Stimulated activated CD8-positive, alpha-beta memory T cell treated with anti-CD3 and anti-CD28 coated beads, Interleukin-4, amount 100 ng/mL, for 48 hours (primary cell): ENCODE data around the gene SDK1.
"Not testable (repeated sequence)": the region's sequence is repeated elsewhere in the genome, so short reads cannot be mapped to it uniquely, and the experiment has no call there.

Experiments
- DNase-seq: peaks from one replicate; pipeline ENCODE4 v3.0.0-alpha.2; 2020

The SDK1 gene

GRCh38 chr7:4245135-4245865 lies 944.2 kb downstream of the SDK1 start:
- DNase-seq, result no peak

GRCh38 chr7:4245866-4246470 lies 944.9 kb downstream of the SDK1 start:
- DNase-seq, result no peak

GRCh38 chr7:4246536-4246935 lies 945.5 kb downstream of the SDK1 start:
- DNase-seq, result no peak

GRCh38 chr7:4247106-4247876 lies 946.2 kb downstream of the SDK1 start:
- no peak for DNase-seq

- no peak for DNase-seq
Measured at GRCh38 chr7:4248295-4248694, 947.2 kb downstream of the SDK1 start.

GRCh38 chr7:4249241-4249640 lies 948.2 kb downstream of the SDK1 start:
- DNase-seq, result no peak

- DNase-seq, result no peak
Measured at GRCh38 chr7:4255336-4255735, 954.3 kb downstream of the SDK1 start.

- DNase-seq, result no peak
Measured at GRCh38 chr7:4256286-4256685, 955.2 kb downstream of the SDK1 start.

- no peak for DNase-seq
Measured at GRCh38 chr7:4257146-4258111, 956.4 kb downstream of the SDK1 start.

GRCh38 chr7:4260116-4260515 lies 959.1 kb downstream of the SDK1 start:
- DNase-seq, result not testable (repeated sequence)

- DNase-seq, result no peak
Measured at GRCh38 chr7:4260867-4261600, 960.0 kb downstream of the SDK1 start.

GRCh38 chr7:4261601-4261960 lies 960.5 kb downstream of the SDK1 start:
- no peak for DNase-seq

GRCh38 chr7:4264206-4264605 lies 963.2 kb downstream of the SDK1 start:
- DNase-seq, result not testable (repeated sequence)

- no peak for DNase-seq
Measured at GRCh38 chr7:4265066-4265465, 964.0 kb downstream of the SDK1 start.

- DNase-seq, result no peak
Measured at GRCh38 chr7:4265676-4266075, 964.6 kb downstream of the SDK1 start.

- no peak for DNase-seq
Measured at GRCh38 chr7:4266270-4267040, 965.4 kb downstream of the SDK1 start.

- no peak for DNase-seq
Measured at GRCh38 chr7:4267341-4268039, 966.4 kb downstream of the SDK1 start.

GRCh38 chr7:4268040-4268965 lies 967.3 kb downstream of the SDK1 start:
- no peak for DNase-seq

GRCh38 chr7:4269086-4269485 lies 968.0 kb downstream of the SDK1 start:
- no peak for DNase-seq

GRCh38 chr7:4269746-4270145 lies 968.7 kb downstream of the SDK1 start:
- no peak for DNase-seq
